ENCODE measurements around the gene P3H2.

P3H2 gene

DNA sequence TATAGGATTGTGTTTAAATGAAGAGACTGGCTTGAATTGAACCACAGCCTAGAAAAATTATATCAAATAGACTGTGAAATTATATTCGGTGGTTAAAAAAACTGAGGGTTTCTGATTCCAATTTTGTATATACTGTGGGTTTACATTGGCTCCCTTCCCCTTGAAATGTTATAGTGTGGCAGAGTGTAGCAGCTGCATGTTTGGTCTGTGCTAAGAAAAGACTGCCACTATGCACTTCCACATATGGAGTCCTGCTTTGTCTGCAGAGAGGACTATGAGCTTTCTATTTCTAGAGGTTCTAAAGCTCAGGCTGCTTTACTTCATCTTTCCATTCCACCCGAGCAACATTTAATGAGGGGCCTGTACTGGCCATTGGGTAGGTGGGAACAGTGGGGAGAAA is 112.3 kb downstream of the P3H2 start:
- Histone ChIP-seq H3K9ac (no peak overlapping the region), H3K4me3 (IDR thresholded peaks at IDR 0.05; ENCODE audit: insufficient read depth, low read depth, low read length) (no peak overlapping the region), H3K36me3 (ENCODE audit: insufficient read depth) (no peaks in the 10 kb centered on the region), H4K20me1 (ENCODE audit: insufficient read depth) (no peaks in the 10 kb centered on the region), H3K4me1 (ENCODE audit: low read depth, poor library complexity, severe bottlenecking) (no peaks in the 10 kb centered on the region), H3K27me3 (ENCODE audit: insufficient read depth, low read depth) (no peaks in the 10 kb centered on the region), H2AFZ (ENCODE audit: low read depth) (no peak overlapping the region), H3K4me2 (no peak overlapping the region), H3K79me2 (ENCODE audit: insufficient read depth, low read depth) (no peaks in the 10 kb centered on the region), H3K27ac (no peak overlapping the region)
- TF ChIP-seq, protein P1, sequence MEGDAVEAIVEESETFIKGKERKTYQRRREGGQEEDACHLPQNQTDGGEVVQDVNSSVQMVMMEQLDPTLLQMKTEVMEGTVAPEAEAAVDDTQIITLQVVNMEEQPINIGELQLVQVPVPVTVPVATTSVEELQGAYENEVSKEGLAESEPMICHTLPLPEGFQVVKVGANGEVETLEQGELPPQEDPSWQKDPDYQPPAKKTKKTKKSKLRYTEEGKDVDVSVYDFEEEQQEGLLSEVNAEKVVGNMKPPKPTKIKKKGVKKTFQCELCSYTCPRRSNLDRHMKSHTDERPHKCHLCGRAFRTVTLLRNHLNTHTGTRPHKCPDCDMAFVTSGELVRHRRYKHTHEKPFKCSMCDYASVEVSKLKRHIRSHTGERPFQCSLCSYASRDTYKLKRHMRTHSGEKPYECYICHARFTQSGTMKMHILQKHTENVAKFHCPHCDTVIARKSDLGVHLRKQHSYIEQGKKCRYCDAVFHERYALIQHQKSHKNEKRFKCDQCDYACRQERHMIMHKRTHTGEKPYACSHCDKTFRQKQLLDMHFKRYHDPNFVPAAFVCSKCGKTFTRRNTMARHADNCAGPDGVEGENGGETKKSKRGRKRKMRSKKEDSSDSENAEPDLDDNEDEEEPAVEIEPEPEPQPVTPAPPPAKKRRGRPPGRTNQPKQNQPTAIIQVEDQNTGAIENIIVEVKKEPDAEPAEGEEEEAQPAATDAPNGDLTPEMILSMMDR (conservative IDR thresholded peaks at IDR 0.05; ENCODE audit: low read depth, low read length): no peak

DNA sequence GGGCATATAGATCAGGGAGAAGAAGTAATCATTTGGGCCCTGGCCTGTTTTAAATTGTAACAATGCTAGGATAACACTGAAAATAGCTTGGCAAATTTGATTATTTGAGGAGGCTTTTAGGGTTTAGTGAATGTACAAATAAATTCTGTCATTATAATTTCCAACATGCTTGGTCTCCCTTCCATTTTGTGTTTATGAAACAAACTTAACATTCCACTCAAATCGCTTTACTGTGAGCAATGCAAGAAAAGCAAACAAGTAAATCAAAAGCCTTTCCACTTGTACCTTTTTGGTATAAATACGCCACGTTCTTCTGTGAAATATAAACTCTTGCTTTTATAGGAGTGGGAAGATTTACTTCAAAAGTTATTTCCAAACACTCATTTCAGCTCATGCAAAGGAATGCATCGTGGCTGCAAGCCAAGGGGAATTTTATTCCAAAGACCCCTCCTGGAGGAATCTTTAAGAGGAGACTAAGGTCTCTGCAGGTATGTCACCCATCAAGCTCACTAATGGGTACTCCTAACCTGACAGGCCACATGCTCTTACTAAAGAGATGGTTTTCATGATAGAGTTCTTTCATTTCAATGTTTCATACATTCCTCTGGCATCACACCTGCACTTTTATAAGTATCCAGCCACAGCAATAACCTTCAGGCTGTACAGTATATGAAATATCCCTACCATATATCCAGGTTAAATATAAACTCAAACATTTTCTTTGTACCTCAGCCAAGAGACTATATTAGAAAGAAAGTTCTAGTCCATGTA is 115.2 kb downstream of the P3H2 start:
- Histone ChIP-seq H2AFZ (ENCODE audit: low read depth) (no peak overlapping the region), H3K27me3 (ENCODE audit: insufficient read depth, low read depth) (no peaks in the 10 kb centered on the region), H3K4me3 (IDR thresholded peaks at IDR 0.05; ENCODE audit: insufficient read depth, low read depth, low read length) (no peak overlapping the region), H3K27ac (no peak overlapping the region), H3K4me1 (ENCODE audit: low read depth, poor library complexity, severe bottlenecking) (no peaks in the 10 kb centered on the region), H4K20me1 (ENCODE audit: insufficient read depth) (no peaks in the 10 kb centered on the region; the same call in 1 of the 2 replicates), H3K4me2 (no peak overlapping the region), H3K79me2 (ENCODE audit: insufficient read depth, low read depth) (no peaks in the 10 kb centered on the region), H3K9ac (no peak overlapping the region), H3K36me3 (ENCODE audit: insufficient read depth) (no peaks in the 10 kb centered on the region)
- TF ChIP-seq, protein P1 (conservative IDR thresholded peaks at IDR 0.05; ENCODE audit: low read depth, low read length): no peak

DNA sequence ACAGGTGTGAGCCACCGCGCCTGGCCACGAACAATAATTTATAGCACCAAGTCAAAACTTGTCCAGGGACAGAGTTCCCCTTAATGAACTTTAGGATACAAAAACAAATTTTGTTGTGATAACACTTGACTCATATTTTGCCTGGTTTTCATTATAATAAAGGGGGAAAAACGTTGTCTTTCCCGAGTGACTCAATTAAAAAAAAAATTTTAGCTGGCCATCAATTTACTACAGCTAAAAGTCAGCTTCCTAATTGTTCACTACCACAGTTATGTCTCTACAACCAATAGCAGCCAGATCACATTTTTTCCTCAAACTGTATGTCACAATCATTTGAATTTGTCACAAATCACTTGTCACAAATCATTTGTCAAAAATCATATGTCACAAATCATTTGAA is 116.0 kb downstream of the P3H2 start:
- H3K4me3 ChIP-seq (IDR thresholded peaks at IDR 0.05; ENCODE audit: insufficient read depth, low read depth, low read length): no peak overlapping the region
- TF ChIP-seq, protein P1 (conservative IDR thresholded peaks at IDR 0.05; ENCODE audit: low read depth, low read length): no peak
- H3K36me3 ChIP-seq (ENCODE audit: insufficient read depth): no peaks in the 10 kb centered on the region
- no peaks in the 10 kb centered on the region for H3K27me3 ChIP-seq (ENCODE audit: insufficient read depth, low read depth)
- H3K27ac ChIP-seq: no peak overlapping the region
- H3K79me2 ChIP-seq (ENCODE audit: insufficient read depth, low read depth): no peaks in the 10 kb centered on the region
- no peak overlapping the region for H3K4me2 ChIP-seq
- no peak overlapping the region for H2AFZ ChIP-seq (ENCODE audit: low read depth)
- H3K4me1 ChIP-seq (ENCODE audit: low read depth, poor library complexity, severe bottlenecking): no peaks in the 10 kb centered on the region
- H4K20me1 ChIP-seq (ENCODE audit: insufficient read depth): no peaks in the 10 kb centered on the region; the same call in 1 of the 2 replicates
- no peak overlapping the region for H3K9ac ChIP-seq

DNA sequence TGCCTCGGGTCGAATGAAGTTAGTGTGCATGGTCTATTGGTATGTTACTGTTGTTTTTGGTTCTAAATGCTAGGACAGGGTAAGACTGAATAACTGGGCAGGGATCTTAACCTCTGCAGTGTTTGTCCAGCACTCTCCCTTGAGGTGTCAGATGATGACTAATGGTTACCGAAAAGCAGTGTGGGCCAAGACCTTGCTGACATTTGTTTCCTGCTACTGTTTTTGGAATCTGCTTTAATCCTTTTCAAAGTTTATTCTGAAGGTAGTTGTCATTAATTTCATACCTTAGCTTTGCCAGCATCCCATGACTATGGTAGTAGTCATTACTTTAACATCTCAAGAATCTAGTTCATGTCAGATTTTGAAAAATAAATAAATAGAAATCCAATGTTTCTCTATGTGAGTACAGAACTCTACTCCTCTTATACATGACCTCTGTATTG is 117.0 kb downstream of the P3H2 start:
- no peaks in the 10 kb centered on the region for H3K36me3 ChIP-seq (ENCODE audit: insufficient read depth)
- no peaks in the 10 kb centered on the region for H3K4me1 ChIP-seq (ENCODE audit: low read depth, poor library complexity, severe bottlenecking)
- no peaks in the 10 kb centered on the region for H3K79me2 ChIP-seq (ENCODE audit: insufficient read depth, low read depth)
- H3K27me3 ChIP-seq (ENCODE audit: insufficient read depth, low read depth): no peaks in the 10 kb centered on the region
- H3K9ac ChIP-seq: no peak overlapping the region
- TF ChIP-seq, protein P1 (conservative IDR thresholded peaks at IDR 0.05; ENCODE audit: low read depth, low read length): no peak
- H3K4me2 ChIP-seq: no peak overlapping the region
- no peaks in the 10 kb centered on the region; the same call in 1 of the 2 replicates for H4K20me1 ChIP-seq (ENCODE audit: insufficient read depth)
- H2AFZ ChIP-seq (ENCODE audit: low read depth): no peak overlapping the region
- no peak overlapping the region for H3K4me3 ChIP-seq (IDR thresholded peaks at IDR 0.05; ENCODE audit: insufficient read depth, low read depth, low read length)
- H3K27ac ChIP-seq: no peak overlapping the region

All from KMS-11 (cell line).